A549 (cell line): ENCODE data around the gene CAPN14. TPM values are rescaled to one million over a fixed set of nuclear protein-coding genes. Genes with fewer than 3 reads are reported as not detected.

Source experiments
- ATAC-seq, 2 experiments: fragments of 200-7000 bp in 1 of 2; fragments of >200 bp in 1 of 2; cut with Nextera tagmentation in 1 of 2; cut with Tn5 transposase in 1 of 2; 3 replicates each; pipeline versions ENCODE4 v1.8.0 to v1.9.1; 2018 to 2020; ENCODE audit warnings: mild to moderate bottlenecking in 1 of 2, moderate library complexity in 1 of 2
- CTCF ChIA-PET: fragments of 300-600 bp; sonication (Branson Sonifier 250); formaldehyde crosslinking; extraction: SDS; loops from one replicate; lab custom pipeline; 2021; ENCODE audit warnings: antibody characterized with exemption, inconsistent platforms; lab: Yijun Ruan, JAX
- POLR2A ChIA-PET: fragments of 350-600 bp; formaldehyde crosslinking; extraction: SDS; loops from one replicate; lab custom pipeline; 2021; ENCODE audit warnings: antibody characterized with exemption, inconsistent platforms; lab: Yijun Ruan, JAX
- DNase-seq, 2 experiments: peaks; one replicate each; pipeline versions ENCODE4 v3.0.0 to v3.0.0-alpha.2; 2011 to 2016; ENCODE audit warnings: low read depth in 1 of 2, low spot score in 1 of 2
- FAIRE-seq: peaks from 2 replicates; lab custom pipeline; 2011; peaks lifted over from hg19 to GRCh38; lab: Jason Lieb, UNC
- H3K27ac ChIP-seq, 2 experiments: fragments of >200 bp; sonication (Bioruptor Twin); formaldehyde crosslinking; 3 replicates each; pipeline ENCODE4 v1.5.1; 2016 to 2017
- H3K4me1 ChIP-seq: fragments of >200 bp; sonication (Bioruptor Twin); formaldehyde crosslinking; 3 replicates; pipeline ENCODE4 v1.6.1; 2016
- H3K4me2 ChIP-seq: fragments of >200 bp; sonication (Bioruptor Twin); formaldehyde crosslinking; 3 replicates; pipeline ENCODE4 v1.6.1; 2016
- H3K4me3 ChIP-seq: fragments of >200 bp; sonication (Bioruptor Twin); formaldehyde crosslinking; 3 replicates; pipeline ENCODE4 v1.5.1; 2016
- H3K9me3 ChIP-seq: fragments of >200 bp; sonication (Bioruptor Twin); formaldehyde crosslinking; 3 replicates; pipeline ENCODE4 v1.6.1; 2016
- BHLHE40 ChIP-seq: IDR thresholded peaks from 2 replicates; pipeline ENCODE4 v1.6.1; 2012; ENCODE audit warnings: low read depth, low read length, inconsistent platforms
- CBX2 ChIP-seq: fragments of 200-600 bp; sonication (generic); IDR thresholded peaks from 2 replicates; pipeline ENCODE4 v1.6.1; 2016; ENCODE audit warnings: low read depth, mild to moderate bottlenecking, borderline replicate concordance
- CEBPB ChIP-seq, 2 experiments: fragments of >200 bp in 1 of 2; sonication (Bioruptor Twin) in 1 of 2; formaldehyde crosslinking in 1 of 2; IDR thresholded peaks; 2 replicates each; pipeline ENCODE4 v1.6.1; 2012 to 2016
- CHD2 ChIP-seq: fragments of 150-350 bp; IDR thresholded peaks from 2 replicates; pipeline ENCODE4 v1.6.1; 2014; ENCODE audit warnings: low read length; ENCODE audit not compliant: partially characterized antibody
- CHD4 ChIP-seq: fragments of 200-600 bp; sonication (generic); IDR thresholded peaks from 2 replicates; pipeline ENCODE4 v1.6.1; 2016; ENCODE audit warnings: antibody characterized with exemption, mild to moderate bottlenecking, borderline replicate concordance
- EP300 ChIP-seq, 2 experiments: fragments of >200 bp; sonication (Bioruptor Twin); formaldehyde crosslinking; IDR thresholded peaks; 2 replicates in 1 of 2; 3 replicates in 1 of 2; pipeline ENCODE4 v1.6.1; 2016 to 2017
- ESRRA ChIP-seq: fragments of 150-350 bp; IDR thresholded peaks from 2 replicates; pipeline ENCODE4 v1.6.1; 2014; ENCODE audit warnings: mild to moderate bottlenecking, low read length, borderline replicate concordance
- FOXS1 ChIP-seq: fragments of 250-450 bp; sonication (Bioruptor Pico); IDR thresholded peaks from 2 replicates; pipeline ENCODE4 v1.5.0; 2020; ENCODE audit warnings: mild to moderate bottlenecking, moderate library complexity
- HDAC2 ChIP-seq: fragments of 200-600 bp; sonication (generic); IDR thresholded peaks from 2 replicates; pipeline ENCODE4 v1.6.1; 2016
- HEYL ChIP-seq: fragments of 250-450 bp; sonication (Bioruptor Pico); IDR thresholded peaks from 2 replicates; pipeline ENCODE4 v1.8.0; 2021; ENCODE audit warnings: mild to moderate bottlenecking, moderate library complexity
- HOXA7 ChIP-seq: fragments of 250-450 bp; sonication (Bioruptor Pico); IDR thresholded peaks from 2 replicates; pipeline ENCODE4 v1.5.0; 2020; ENCODE audit warnings: mild to moderate bottlenecking, moderate library complexity
- JUN ChIP-seq, 2 experiments: fragments of >200 bp; sonication (Bioruptor Twin); formaldehyde crosslinking; IDR thresholded peaks; 2 replicates in 1 of 2; 3 replicates in 1 of 2; pipeline ENCODE4 v1.6.1; 2016 to 2017
- JUNB ChIP-seq: fragments of >200 bp; sonication (Bioruptor Twin); formaldehyde crosslinking; IDR thresholded peaks from 2 replicates; pipeline ENCODE4 v1.6.1; 2016
- KDM1A ChIP-seq: fragments of 200-600 bp; sonication (generic); IDR thresholded peaks from 2 replicates; pipeline ENCODE4 v1.6.1; 2016; ENCODE audit warnings: low read depth, mild to moderate bottlenecking
- KDM5A ChIP-seq: fragments of 200-600 bp; sonication (generic); IDR thresholded peaks from 2 replicates; pipeline ENCODE4 v1.6.1; 2016; ENCODE audit warnings: antibody characterized with exemption, mild to moderate bottlenecking
- MAZ ChIP-seq: fragments of 150-350 bp; IDR thresholded peaks from 2 replicates; pipeline ENCODE4 v1.6.1; 2014; ENCODE audit warnings: antibody characterized with exemption, low read depth, low read length, borderline replicate concordance
- MYC ChIP-seq: IDR thresholded peaks from 2 replicates; pipeline ENCODE4 v1.6.1; 2012; ENCODE audit warnings: mild to moderate bottlenecking, inconsistent platforms, low read length, improper control_type of control experiment, borderline replicate concordance
- PHF8 ChIP-seq: fragments of 200-600 bp; sonication (generic); IDR thresholded peaks from 2 replicates; pipeline ENCODE4 v1.6.1; 2016; ENCODE audit warnings: low read depth, mild to moderate bottlenecking, antibody characterized with exemption, moderate library complexity, borderline replicate concordance
- POLR2A ChIP-seq: IDR thresholded peaks from 2 replicates; pipeline ENCODE4 v1.6.1; 2012; ENCODE audit warnings: mild to moderate bottlenecking, low read length
- RARB ChIP-seq: fragments of 250-450 bp; sonication (Bioruptor Pico); IDR thresholded peaks from 2 replicates; pipeline ENCODE4 v1.8.0; 2021; ENCODE audit warnings: mild to moderate bottlenecking, moderate library complexity
- RFX5 ChIP-seq: fragments of 450-650 bp; IDR thresholded peaks from 2 replicates; pipeline ENCODE4 v1.7.1; 2014; ENCODE audit warnings: antibody characterized with exemption, mild to moderate bottlenecking, moderate library complexity
- SMC3 ChIP-seq: fragments of >200 bp; sonication (Bioruptor Twin); formaldehyde crosslinking; IDR thresholded peaks from 3 replicates; pipeline ENCODE4 v1.6.1; 2018; ENCODE audit warnings: inconsistent platforms
- TFCP2L1 ChIP-seq: fragments of 250-450 bp; sonication (Bioruptor Pico); IDR thresholded peaks from 2 replicates; pipeline ENCODE4 v1.5.0; 2021; ENCODE audit warnings: mild to moderate bottlenecking
- TP53 ChIP-seq: fragments of 250-450 bp; sonication (Bioruptor Pico); IDR thresholded peaks from 2 replicates; pipeline ENCODE4 v1.5.0; 2021; ENCODE audit warnings: mild to moderate bottlenecking, moderate library complexity
- ZFP36 ChIP-seq: fragments of 450-650 bp; IDR thresholded peaks from 2 replicates; pipeline ENCODE4 v1.6.1; 2014; ENCODE audit warnings: borderline replicate concordance; ENCODE audit not compliant: partially characterized antibody
- ZSCAN20 ChIP-seq: fragments of 250-450 bp; sonication (Bioruptor Pico); IDR thresholded peaks from 2 replicates; pipeline ENCODE4 v1.8.0; 2022; ENCODE audit warnings: mild to moderate bottlenecking, moderate library complexity
- WGBS: methylation state at CpG from one replicate; pipeline ENCODE4 v1.1.6; 2017; ENCODE audit errors: missing lambda C conversion rate; 5-methylcytosine and 5-hydroxymethylcytosine counted together
- polyA plus RNA-seq, 4 experiments: library from polyadenylated mRNA; depleted of rRNA in 3 of 4; stranded (reverse); fragments of >200 nt; fragmentation: RNase III in 1 of 4; extraction: RNeasy Plus Mini Kit Qiagen cat#74134 plus additional on column Dnase treatment in 1 of 4; gene quantifications; 2 replicates in 3 of 4; 3 replicates in 1 of 4; pipeline ENCODE4 v1.2.3, GENCODE V29; 2011 to 2017
- TF ChIP-seq, protein P1 (sequence below): fragments of 250-450 bp; sonication (Bioruptor Pico); IDR thresholded peaks from 2 replicates; pipeline ENCODE4 v1.5.0; 2020; ENCODE audit warnings: low read depth, mild to moderate bottlenecking, moderate library complexity
- TF ChIP-seq, protein P2 (sequence below): IDR thresholded peaks from 2 replicates; pipeline ENCODE4 v1.6.1; 2012; ENCODE audit warnings: low read depth, borderline replicate concordance
- TF ChIP-seq, protein P3 (sequence below): IDR thresholded peaks from 2 replicates; pipeline ENCODE4 v1.6.1; 2012
- TF ChIP-seq, protein P4 (sequence below): IDR thresholded peaks from 2 replicates; pipeline ENCODE4 v1.6.1; 2012
- TF ChIP-seq, protein P5 (sequence below): fragments of >200 bp; sonication (Bioruptor Twin); formaldehyde crosslinking; IDR thresholded peaks from 3 replicates; pipeline ENCODE4 v1.5.1; 2016

Gene CAPN14
- polyA plus RNA-seq, 2 of the 4 experiments (the other 2 are of a cell fraction): 0.04 to 0.06 TPM

DNA sequence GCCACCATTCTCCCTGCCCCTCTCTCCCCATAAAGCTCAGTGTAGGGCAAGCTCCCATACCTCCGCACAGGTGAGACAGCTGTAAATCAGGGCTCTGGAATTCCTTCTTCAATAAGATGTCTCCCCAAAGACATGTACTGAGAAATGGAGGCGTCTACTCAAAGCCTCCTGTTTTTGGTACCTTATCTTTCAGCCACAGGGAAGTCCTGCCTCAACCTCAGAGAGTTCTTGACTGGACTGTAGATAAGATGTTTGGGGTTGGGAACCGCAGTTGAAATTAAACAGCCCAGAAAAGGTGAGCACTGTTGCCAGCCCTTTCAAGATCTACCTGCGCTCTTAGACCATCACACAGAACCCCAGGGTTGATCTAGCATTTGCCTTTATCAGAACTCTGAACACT lies 77.6 kb downstream of the CAPN14 start (continued):
- no peak for TF ChIP-seq ZFP36
- TF ChIP-seq EP300 (IDR thresholded peaks at IDR 0.05): no peak

DNA sequence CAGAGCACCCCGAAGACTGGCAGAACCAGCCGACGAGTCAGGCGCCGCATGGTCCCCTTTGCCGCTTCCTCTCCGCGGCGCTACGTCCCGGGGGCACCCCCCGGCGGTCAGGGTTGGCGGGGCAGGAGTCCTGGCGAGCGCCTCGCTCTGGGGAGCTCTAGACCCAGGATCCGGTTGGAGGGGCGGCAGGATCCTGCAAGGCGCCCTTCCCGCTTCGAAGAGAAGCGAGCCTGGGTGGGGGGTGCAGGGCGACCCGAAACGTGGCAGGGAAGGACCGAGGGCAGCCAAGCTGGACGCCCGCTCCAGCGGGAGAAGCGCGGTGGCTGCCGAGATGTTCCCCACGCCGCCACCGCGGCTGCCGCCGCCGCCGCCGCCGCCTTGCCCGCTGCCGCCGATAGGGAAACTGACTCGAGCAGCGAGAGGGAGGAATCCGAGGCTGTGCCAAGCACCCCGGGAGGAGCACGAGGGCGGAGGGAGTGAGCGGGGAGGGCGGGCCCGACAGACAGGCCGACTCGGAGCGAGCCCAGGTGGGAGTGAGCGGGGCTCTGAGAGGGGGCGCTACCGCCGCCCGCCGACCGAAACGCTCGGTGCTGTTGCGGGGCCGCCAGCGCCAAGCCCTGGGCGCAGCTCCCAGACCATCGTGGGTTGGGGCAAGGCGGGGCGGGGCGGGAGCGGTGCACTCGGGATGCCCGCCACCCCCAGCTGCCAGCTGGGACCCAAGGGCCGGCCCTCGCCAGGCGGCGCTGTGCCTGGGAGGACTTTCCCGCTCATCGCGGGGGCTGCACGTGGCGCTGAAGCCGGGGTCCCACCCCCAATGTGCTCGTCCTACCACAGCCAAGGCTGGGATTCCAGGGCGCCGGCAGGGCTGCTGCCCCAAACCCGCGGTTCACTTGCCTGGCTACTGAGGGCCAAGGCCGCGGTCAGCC lies 79.0 kb downstream of the CAPN14 start, which contains the start of gene GALNT14:
GALNT14 (minus strand) TSS at position 404 of the 926 bp plus-strand sequence; CDS start at position 50, 354 bp downstream.
- 4% methylated on average over 37 of the region's 95 CpGs for WGBS
- ATAC-seq: peak; percentile 89 to 92
- H3K4me1 ChIP-seq: peaks cover 11% of the 10 kb centered on the region
- H3K27ac ChIP-seq: peak within 1 kb of the TSS; percentile 79 to 88
- peak within 1 kb of the TSS; percentile 90 for H3K4me2 ChIP-seq
- peak; percentile 85 to 96 for DNase-seq
- ChIA-PET POLR2A (interaction anchor here (0.6 to 1.5 kb wide), 6 partner anchors 12 to 427 kb away, joined by 3 to 5 read pairs (median 4); partner anchors contain the start of gene EHD3), CTCF (interaction anchor here (0.6 to 9.5 kb wide), 89 partner anchors 9 to 1038 kb away, joined by 3 to 102 read pairs (median 4); partner anchors contain the start of gene SLC30A6)
- H3K9me3 ChIP-seq: no peaks in the 10 kb centered on the region
- FAIRE-seq: no peak
- H3K4me3 ChIP-seq: peak within 1 kb of the TSS; percentile 63
- no peak for TF ChIP-seq CHD4
- TF ChIP-seq, protein P1, sequence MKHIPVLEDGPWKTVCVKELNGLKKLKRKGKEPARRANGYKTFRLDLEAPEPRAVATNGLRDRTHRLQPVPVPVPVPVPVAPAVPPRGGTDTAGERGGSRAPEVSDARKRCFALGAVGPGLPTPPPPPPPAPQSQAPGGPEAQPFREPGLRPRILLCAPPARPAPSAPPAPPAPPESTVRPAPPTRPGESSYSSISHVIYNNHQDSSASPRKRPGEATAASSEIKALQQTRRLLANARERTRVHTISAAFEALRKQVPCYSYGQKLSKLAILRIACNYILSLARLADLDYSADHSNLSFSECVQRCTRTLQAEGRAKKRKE (CRISPR knock-in tag): peak; percentile 92
- peak; percentile 87 for TF ChIP-seq SMC3
- TF ChIP-seq, protein P2, sequence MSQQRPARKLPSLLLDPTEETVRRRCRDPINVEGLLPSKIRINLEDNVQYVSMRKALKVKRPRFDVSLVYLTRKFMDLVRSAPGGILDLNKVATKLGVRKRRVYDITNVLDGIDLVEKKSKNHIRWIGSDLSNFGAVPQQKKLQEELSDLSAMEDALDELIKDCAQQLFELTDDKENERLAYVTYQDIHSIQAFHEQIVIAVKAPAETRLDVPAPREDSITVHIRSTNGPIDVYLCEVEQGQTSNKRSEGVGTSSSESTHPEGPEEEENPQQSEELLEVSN: peak; percentile 100
- peak; percentile 32; the same call in 1 of the 2 replicates for TF ChIP-seq PHF8
- no peak for TF ChIP-seq RARB (CRISPR knock-in tag)
- TF ChIP-seq TFCP2L1: peak; percentile 62; the same call in 1 of the 2 replicates
- no peak for TF ChIP-seq CHD2
- TF ChIP-seq CBX2: no peak
- no peak for TF ChIP-seq CEBPB (IDR thresholded peaks at IDR 0.05)
- no peak for TF ChIP-seq ESRRA
- peak; percentile 63; the same call in 1 of the 2 replicates for TF ChIP-seq HOXA7 (CRISPR knock-in tag)
- TF ChIP-seq RFX5: no peak
- no peak; the same call in 1 of the 2 replicates for TF ChIP-seq HDAC2
- no peak for TF ChIP-seq TP53 (CRISPR knock-in tag)
- peak in 1 of 2 experiments; percentile 79; a peak in 2 of 5 replicates for TF ChIP-seq JUN (IDR thresholded peaks at IDR 0.05)
- TF ChIP-seq POLR2A: no peak; the same call in none of the 2 replicates
- peak; percentile 78; the same call in 1 of the 2 replicates for TF ChIP-seq FOXS1
- TF ChIP-seq BHLHE40: no peak; the same call in 1 of the 2 replicates
- no peak for TF ChIP-seq ZFP36
- TF ChIP-seq HEYL (CRISPR knock-in tag): no peak
- no peak for TF ChIP-seq KDM1A
- TF ChIP-seq, protein P3, sequence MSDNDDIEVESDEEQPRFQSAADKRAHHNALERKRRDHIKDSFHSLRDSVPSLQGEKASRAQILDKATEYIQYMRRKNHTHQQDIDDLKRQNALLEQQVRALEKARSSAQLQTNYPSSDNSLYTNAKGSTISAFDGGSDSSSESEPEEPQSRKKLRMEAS: peak; percentile 100
- TF ChIP-seq, protein P4, sequence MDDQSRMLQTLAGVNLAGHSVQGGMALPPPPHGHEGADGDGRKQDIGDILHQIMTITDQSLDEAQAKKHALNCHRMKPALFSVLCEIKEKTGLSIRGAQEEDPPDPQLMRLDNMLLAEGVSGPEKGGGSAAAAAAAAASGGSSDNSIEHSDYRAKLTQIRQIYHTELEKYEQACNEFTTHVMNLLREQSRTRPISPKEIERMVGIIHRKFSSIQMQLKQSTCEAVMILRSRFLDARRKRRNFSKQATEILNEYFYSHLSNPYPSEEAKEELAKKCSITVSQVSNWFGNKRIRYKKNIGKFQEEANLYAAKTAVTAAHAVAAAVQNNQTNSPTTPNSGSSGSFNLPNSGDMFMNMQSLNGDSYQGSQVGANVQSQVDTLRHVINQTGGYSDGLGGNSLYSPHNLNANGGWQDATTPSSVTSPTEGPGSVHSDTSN: no peak
- TF ChIP-seq, protein P5, sequence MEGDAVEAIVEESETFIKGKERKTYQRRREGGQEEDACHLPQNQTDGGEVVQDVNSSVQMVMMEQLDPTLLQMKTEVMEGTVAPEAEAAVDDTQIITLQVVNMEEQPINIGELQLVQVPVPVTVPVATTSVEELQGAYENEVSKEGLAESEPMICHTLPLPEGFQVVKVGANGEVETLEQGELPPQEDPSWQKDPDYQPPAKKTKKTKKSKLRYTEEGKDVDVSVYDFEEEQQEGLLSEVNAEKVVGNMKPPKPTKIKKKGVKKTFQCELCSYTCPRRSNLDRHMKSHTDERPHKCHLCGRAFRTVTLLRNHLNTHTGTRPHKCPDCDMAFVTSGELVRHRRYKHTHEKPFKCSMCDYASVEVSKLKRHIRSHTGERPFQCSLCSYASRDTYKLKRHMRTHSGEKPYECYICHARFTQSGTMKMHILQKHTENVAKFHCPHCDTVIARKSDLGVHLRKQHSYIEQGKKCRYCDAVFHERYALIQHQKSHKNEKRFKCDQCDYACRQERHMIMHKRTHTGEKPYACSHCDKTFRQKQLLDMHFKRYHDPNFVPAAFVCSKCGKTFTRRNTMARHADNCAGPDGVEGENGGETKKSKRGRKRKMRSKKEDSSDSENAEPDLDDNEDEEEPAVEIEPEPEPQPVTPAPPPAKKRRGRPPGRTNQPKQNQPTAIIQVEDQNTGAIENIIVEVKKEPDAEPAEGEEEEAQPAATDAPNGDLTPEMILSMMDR: peak; percentile 88
- TF ChIP-seq MYC: peak; percentile 56; the same call in 1 of the 2 replicates
- TF ChIP-seq JUNB: no peak
- no peak for TF ChIP-seq ZSCAN20 (CRISPR knock-in tag)
- no peak for TF ChIP-seq KDM5A
- 0 out of 2 replicates have a peak, but pooled peaks have one; percentile 43 for TF ChIP-seq MAZ
